OCI-LY3 (cell line): ENCODE results near the gene MRPL33.
"Not testable (repeated sequence)": the region's sequence is repeated elsewhere in the genome, so short reads cannot be mapped to it uniquely, and the experiment has no call there.

Experiments
- H2AFZ ChIP-seq: fragments of 200-600, 300-600 bp; shearing (Covaris generic); 2 replicates; pipeline ENCODE4 v1.6.0; 2014; ENCODE audit warnings: antibody characterized with exemption, low read depth, low read length
- H3K27ac ChIP-seq: fragments of 200-600, 300-600 bp; sonication (generic); 2 replicates; pipeline ENCODE4 v1.5.1; 2014; ENCODE audit warnings: mild to moderate bottlenecking, low read length, moderate library complexity, mixed read lengths
- H3K27me3 ChIP-seq: fragments of 200-600, 300-600 bp; sonication (generic); 2 replicates; pipeline ENCODE4 v1.6.1; 2014; ENCODE audit warnings: low read depth, low read length, mixed read lengths
- H3K36me3 ChIP-seq: fragments of 200-600, 300-600 bp; sonication (generic); replicated peaks from 2 replicates; pipeline ENCODE3; 2014; ENCODE audit warnings: low read depth, low read length, mixed read lengths
- H3K4me1 ChIP-seq: fragments of 300-600, 200-600 bp; sonication (generic); 2 replicates; pipeline ENCODE4 v1.6.1; 2014; ENCODE audit warnings: low read length, mixed read lengths
- H3K4me2 ChIP-seq: fragments of 200-600, 300-600 bp; sonication (generic); 2 replicates; pipeline ENCODE4 v1.6.1; 2014; ENCODE audit warnings: low read length, mixed read lengths
- H3K4me3 ChIP-seq: fragments of 300-600, 200-600 bp; sonication (generic); 2 replicates; pipeline ENCODE4 v1.5.1; 2014; ENCODE audit warnings: antibody characterized with exemption, mild to moderate bottlenecking, low read length, moderate library complexity
- H3K79me2 ChIP-seq: fragments of 300-600, 200-600 bp; shearing (Covaris generic); 2 replicates; pipeline ENCODE4 v1.6.1; 2014; ENCODE audit warnings: mild to moderate bottlenecking, low read length, mixed read lengths
- H3K9ac ChIP-seq: fragments of 300-600, 200-600 bp; shearing (Covaris generic); 2 replicates; pipeline ENCODE4 v1.6.0; 2014; ENCODE audit warnings: mild to moderate bottlenecking, low read length, moderate library complexity
- H3K9me3 ChIP-seq: fragments of 200-600, 300-600 bp; shearing (Covaris generic); 2 replicates; pipeline ENCODE4 v1.6.1; 2014; ENCODE audit warnings: low read length, mixed read lengths; ENCODE audit not compliant: insufficient read depth
- H4K20me1 ChIP-seq: fragments of 200-600, 300-600 bp; sonication (generic); 2 replicates; pipeline ENCODE4 v1.6.1; 2016; ENCODE audit warnings: low read length, mixed read lengths; ENCODE audit not compliant: insufficient read depth
- EZH2phosphoT487 ChIP-seq: fragments of 200-600 bp; shearing (Covaris generic); IDR thresholded peaks from 2 replicates; pipeline ENCODE4 v1.6.1; 2018; ENCODE audit warnings: antibody characterized with exemption, mixed run types, low read depth
- TF ChIP-seq, protein P1 (sequence below): fragments of 200-600, 300-600 bp; sonication (generic); IDR thresholded peaks from 2 replicates; pipeline ENCODE4 v1.5.1; 2014; ENCODE audit warnings: antibody characterized with exemption, low read length, low read depth

Gene MRPL33

GRCh38 chr2:27756544-27757498, 14.7 kb upstream of the MRPL33 start:
- no peak overlapping the region for H3K27ac ChIP-seq
- H3K4me3 ChIP-seq = no peak overlapping the region
- H3K79me2 ChIP-seq = no peaks in the 10 kb centered on the region
- no peak overlapping the region for H3K4me2 ChIP-seq
- H3K4me1 ChIP-seq = peaks cover 29% of the 10 kb centered on the region
- H3K36me3 ChIP-seq = no peaks in the 10 kb centered on the region
- H4K20me1 ChIP-seq = no peaks in the 10 kb centered on the region
- H3K9me3 ChIP-seq = no peaks in the 10 kb centered on the region
- peak overlapping the region; percentile 51 for H2AFZ ChIP-seq
- H3K9ac ChIP-seq = no peak overlapping the region
- TF ChIP-seq, protein P1, sequence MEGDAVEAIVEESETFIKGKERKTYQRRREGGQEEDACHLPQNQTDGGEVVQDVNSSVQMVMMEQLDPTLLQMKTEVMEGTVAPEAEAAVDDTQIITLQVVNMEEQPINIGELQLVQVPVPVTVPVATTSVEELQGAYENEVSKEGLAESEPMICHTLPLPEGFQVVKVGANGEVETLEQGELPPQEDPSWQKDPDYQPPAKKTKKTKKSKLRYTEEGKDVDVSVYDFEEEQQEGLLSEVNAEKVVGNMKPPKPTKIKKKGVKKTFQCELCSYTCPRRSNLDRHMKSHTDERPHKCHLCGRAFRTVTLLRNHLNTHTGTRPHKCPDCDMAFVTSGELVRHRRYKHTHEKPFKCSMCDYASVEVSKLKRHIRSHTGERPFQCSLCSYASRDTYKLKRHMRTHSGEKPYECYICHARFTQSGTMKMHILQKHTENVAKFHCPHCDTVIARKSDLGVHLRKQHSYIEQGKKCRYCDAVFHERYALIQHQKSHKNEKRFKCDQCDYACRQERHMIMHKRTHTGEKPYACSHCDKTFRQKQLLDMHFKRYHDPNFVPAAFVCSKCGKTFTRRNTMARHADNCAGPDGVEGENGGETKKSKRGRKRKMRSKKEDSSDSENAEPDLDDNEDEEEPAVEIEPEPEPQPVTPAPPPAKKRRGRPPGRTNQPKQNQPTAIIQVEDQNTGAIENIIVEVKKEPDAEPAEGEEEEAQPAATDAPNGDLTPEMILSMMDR = no peak
- no peak for TF ChIP-seq EZH2phosphoT487
- no peaks in the 10 kb centered on the region for H3K27me3 ChIP-seq

- no peaks in the 10 kb centered on the region for H3K4me1 ChIP-seq
- H3K27ac ChIP-seq = no peak overlapping the region
- H3K27me3 ChIP-seq = no peaks in the 10 kb centered on the region
- H2AFZ ChIP-seq = no peak overlapping the region
- no peak overlapping the region for H3K4me2 ChIP-seq
- TF ChIP-seq EZH2phosphoT487 = no peak
- no peak overlapping the region for H3K9ac ChIP-seq
- H3K36me3 ChIP-seq = no peaks in the 10 kb centered on the region
- no peak overlapping the region for H3K4me3 ChIP-seq
- H3K79me2 ChIP-seq = no peaks in the 10 kb centered on the region
- H4K20me1 ChIP-seq = no peaks in the 10 kb centered on the region
- no peaks in the 10 kb centered on the region for H3K9me3 ChIP-seq
These were observed 8.3 kb upstream of the MRPL33 start for GRCh38 chr2:27762951-27763906.

DNA sequence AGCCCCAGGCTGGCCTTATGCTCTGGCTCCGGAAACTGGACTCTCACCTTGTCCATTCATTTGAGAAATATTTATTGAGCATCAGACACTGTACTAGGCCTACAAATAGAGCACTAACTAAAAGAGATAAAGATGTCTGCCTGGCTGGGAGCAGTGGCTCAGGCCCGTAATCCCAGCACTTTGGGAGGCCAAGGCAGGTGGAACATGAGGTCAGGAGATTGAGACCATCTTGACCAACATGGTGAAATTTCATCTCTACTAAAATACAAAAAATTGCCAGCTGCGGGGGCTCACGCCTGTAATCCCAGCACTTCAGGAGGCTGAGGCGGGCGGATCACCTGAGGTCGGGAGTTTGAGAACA, 7.6 kb upstream of the MRPL33 start:
- Histone ChIP-seq H3K9me3 (no peaks in the 10 kb centered on the region), H3K4me1 (no peaks in the 10 kb centered on the region), H3K4me3 (no peak overlapping the region), H3K27ac (no peak overlapping the region), H3K36me3 (no peaks in the 10 kb centered on the region), H4K20me1 (no peaks in the 10 kb centered on the region), H3K4me2 (no peak overlapping the region), H3K9ac (no peak overlapping the region), H3K79me2 (no peaks in the 10 kb centered on the region), H2AFZ (no peak overlapping the region), H3K27me3 (no peaks in the 10 kb centered on the region)
- TF ChIP-seq, protein P1 = no peak
- no peak for TF ChIP-seq EZH2phosphoT487

DNA sequence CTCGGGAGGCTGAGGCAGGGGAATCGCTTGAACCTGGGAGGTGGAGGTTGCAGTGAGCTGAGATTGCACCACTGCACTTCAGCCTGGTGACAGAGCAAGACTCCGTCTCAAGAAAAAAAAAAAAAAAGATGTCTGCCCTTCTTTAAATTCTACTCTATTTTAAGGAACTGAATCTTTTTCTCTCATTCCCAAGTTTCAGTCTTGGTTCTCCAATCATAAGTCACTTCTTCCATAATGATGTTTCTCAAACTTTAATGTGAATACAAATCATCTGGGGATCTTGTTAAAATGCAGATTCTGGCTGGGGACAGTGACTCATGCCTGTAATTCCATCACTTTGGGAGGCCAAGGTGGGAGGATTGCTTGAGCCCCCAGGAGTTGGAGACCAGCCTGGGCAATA, 7.0 kb upstream of the MRPL33 start:
- H3K9ac ChIP-seq, H3K4me2 ChIP-seq, H3K79me2 ChIP-seq, H3K9me3 ChIP-seq, H4K20me1 ChIP-seq, H3K27ac ChIP-seq, H3K4me1 ChIP-seq, H3K4me3 ChIP-seq, H3K36me3 ChIP-seq, H2AFZ ChIP-seq, H3K27me3 ChIP-seq: not testable (repeated sequence)
